Measurements from ENCODE around the gene AKAP13. TPM values are rescaled to one million over a fixed set of nuclear protein-coding genes. Genes with fewer than 3 reads are reported as not detected.

The AKAP13 gene
- polyA plus RNA-seq, 1 experiment, result 15.5 TPM

DNA sequence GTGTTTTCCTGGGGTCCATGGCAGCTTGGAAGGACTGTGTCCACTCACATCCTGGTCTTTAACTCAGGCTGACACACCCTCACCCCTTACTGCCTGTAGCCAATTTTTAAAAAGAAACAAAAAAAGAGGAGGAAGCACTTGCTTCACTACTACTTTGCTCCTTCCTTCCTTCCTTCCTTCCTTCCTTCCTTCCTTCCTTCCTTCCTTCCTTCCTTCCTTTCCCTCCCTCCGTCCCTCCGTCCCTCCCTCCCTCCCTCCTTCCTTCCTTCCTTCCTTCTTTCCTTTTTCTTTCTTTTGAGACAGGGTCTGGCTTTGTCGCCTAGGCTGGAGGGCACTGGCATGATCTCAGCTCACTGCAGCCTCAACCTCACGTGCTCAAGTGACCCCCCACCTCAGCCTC, 25.5 kb upstream of the AKAP13 start:
- TF ChIP-seq, protein P1, sequence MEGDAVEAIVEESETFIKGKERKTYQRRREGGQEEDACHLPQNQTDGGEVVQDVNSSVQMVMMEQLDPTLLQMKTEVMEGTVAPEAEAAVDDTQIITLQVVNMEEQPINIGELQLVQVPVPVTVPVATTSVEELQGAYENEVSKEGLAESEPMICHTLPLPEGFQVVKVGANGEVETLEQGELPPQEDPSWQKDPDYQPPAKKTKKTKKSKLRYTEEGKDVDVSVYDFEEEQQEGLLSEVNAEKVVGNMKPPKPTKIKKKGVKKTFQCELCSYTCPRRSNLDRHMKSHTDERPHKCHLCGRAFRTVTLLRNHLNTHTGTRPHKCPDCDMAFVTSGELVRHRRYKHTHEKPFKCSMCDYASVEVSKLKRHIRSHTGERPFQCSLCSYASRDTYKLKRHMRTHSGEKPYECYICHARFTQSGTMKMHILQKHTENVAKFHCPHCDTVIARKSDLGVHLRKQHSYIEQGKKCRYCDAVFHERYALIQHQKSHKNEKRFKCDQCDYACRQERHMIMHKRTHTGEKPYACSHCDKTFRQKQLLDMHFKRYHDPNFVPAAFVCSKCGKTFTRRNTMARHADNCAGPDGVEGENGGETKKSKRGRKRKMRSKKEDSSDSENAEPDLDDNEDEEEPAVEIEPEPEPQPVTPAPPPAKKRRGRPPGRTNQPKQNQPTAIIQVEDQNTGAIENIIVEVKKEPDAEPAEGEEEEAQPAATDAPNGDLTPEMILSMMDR (IDR thresholded peaks at IDR 0.05; ENCODE audit: low read depth, low read length), result no peak
- POLR2A ChIA-PET, result interaction anchor here (0.6 kb wide), 1 partner anchor 170 kb away, joined by 3 read pairs; no protein-coding TSS in a partner anchor

DNA sequence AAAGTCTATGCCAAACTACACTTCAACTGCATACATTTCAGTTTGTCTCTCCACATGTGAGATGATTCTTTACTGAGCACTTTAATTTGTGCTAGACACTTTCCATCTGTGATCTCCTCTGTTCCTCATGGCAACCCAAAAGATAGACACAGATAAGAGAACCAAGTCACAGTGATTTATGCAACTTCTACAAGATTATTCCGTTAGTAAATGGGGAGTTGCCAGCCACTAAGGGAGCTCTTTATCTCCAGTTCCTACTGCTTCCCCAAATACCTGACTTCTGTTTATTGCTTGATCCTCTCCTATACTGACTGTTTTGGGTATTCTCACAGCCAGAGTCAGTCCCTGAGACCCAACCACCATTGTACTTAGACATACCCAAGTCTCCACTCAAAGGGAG, 24.1 kb upstream of the AKAP13 start:
- ChIA-PET CTCF (no interaction called here), POLR2A (no interaction called here)
- TF ChIP-seq, protein P1 (IDR thresholded peaks at IDR 0.05; ENCODE audit: low read depth, low read length), result no peak
- Histone ChIP-seq H3K4me3 (ENCODE audit: low read depth, low read length) (no peak overlapping the region), H3K27me3 (ENCODE audit: control insufficient read depth, insufficient read depth, low read length) (no peaks in the 10 kb centered on the region), H3K9me3 (ENCODE audit: control insufficient read depth, insufficient read depth, low read length) (no peaks in the 10 kb centered on the region), H3K27ac (ENCODE audit: low read depth, low read length) (no peak overlapping the region)
- DNase-seq (ENCODE audit: low read depth, low spot score), result no peak

More for the DNA sequence above, 25.5 kb upstream of the AKAP13 start:
- CTCF ChIA-PET, result no interaction called here
- DNase-seq (ENCODE audit: low read depth, low spot score), result no peak
- peak overlapping the region; percentile 21 for H3K27ac ChIP-seq (ENCODE audit: low read depth, low read length)
- H3K9me3 ChIP-seq (ENCODE audit: control insufficient read depth, insufficient read depth, low read length), result no peaks in the 10 kb centered on the region
- no peak overlapping the region for H3K4me3 ChIP-seq (ENCODE audit: low read depth, low read length)
- H3K27me3 ChIP-seq (ENCODE audit: control insufficient read depth, insufficient read depth, low read length), result no peaks in the 10 kb centered on the region

DNA sequence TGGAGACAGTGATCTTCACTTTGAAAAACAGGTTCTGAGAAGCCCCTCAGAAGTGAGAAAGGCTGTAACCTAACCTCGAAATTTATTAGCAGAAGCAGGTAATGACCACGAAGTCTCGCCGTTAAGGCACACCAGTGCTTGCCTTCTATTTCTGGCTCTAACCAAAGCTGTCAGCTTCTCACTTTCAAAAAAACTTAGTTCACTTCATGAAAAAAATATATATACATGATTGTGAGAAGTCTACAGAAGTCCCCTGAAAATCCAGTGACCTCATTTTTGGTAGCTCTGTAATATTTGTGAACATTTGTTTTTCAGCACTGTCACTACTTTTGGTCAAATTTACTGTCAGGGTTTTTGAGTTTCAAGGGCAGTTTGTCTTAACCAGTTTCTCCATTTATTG, 19.1 kb upstream of the AKAP13 start:
- TF ChIP-seq, protein P1 (IDR thresholded peaks at IDR 0.05; ENCODE audit: low read depth, low read length), result no peak
- Histone ChIP-seq H3K4me3 (ENCODE audit: low read depth, low read length) (no peak overlapping the region), H3K27ac (ENCODE audit: low read depth, low read length) (no peak overlapping the region), H3K9me3 (ENCODE audit: control insufficient read depth, insufficient read depth, low read length) (no peaks in the 10 kb centered on the region), H3K27me3 (ENCODE audit: control insufficient read depth, insufficient read depth, low read length) (no peaks in the 10 kb centered on the region)
- no peak for DNase-seq (ENCODE audit: low read depth, low spot score)
- ChIA-PET CTCF (no interaction called here), POLR2A (no interaction called here)

DNA sequence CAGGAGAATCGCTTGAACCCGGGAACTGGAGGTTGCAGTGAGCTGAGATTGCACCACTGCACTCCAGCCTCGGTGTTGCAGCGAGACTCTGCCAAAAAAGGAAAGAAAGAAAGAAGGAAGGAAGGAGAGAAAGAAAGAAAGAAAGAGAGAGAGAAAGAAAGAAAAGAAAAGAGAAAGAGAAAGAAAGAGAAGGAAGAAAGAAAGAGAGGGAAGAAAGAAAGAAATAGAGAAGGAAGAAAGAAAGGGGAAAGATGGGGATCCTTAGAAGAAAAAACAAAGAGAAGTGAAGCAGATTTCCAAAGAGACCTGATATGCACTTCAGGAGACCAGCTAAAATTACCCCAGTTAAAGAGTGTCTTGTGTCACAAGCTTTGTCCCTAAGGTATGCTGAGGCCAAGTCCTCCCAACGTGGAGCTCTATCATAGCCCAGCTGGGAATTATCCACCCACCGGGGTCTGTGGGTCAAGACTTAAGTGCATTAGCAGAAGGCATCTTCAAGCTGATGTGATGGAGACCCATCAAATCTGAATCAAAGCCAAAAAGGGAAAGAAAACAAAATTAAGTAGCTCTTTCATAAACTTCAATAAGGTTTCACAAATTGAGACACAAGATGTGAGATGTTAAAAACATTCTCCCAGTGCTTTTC, 17.8 kb upstream of the AKAP13 start:
- no peak overlapping the region for H3K27ac ChIP-seq (ENCODE audit: low read depth, low read length)
- POLR2A ChIA-PET, result interaction anchor here (1.0 kb wide), 1 partner anchor 18 kb away, joined by 3 read pairs; the partner anchor contains the start of gene AKAP13
- TF ChIP-seq, protein P1 (IDR thresholded peaks at IDR 0.05; ENCODE audit: low read depth, low read length), result no peak
- no peak overlapping the region for H3K4me3 ChIP-seq (ENCODE audit: low read depth, low read length)
- H3K27me3 ChIP-seq (ENCODE audit: control insufficient read depth, insufficient read depth, low read length), result no peaks in the 10 kb centered on the region
- H3K9me3 ChIP-seq (ENCODE audit: control insufficient read depth, insufficient read depth, low read length), result no peaks in the 10 kb centered on the region
- DNase-seq (ENCODE audit: low read depth, low spot score), result no peak
- CTCF ChIA-PET, result no interaction called here

DNA sequence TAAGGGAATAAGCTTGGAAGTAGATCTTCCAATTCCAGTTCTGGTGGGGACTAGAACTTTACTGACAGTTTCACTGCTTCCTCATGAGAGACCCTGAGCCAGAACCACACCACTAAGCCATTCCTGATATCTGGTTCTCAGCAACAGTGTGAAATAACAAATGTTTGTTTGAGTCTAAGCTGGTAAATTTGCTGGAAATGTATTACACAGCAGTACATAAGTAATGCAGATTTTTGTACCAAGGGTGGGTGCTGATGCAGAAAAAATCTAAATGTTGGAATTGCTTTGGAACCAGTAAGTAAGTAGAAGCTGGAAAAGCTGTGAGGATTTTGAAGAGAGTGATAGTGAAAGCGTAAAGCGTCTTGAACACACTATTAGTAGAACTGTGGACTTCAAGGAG, 14.4 kb upstream of the AKAP13 start:
- POLR2A ChIA-PET, result no interaction called here

More for the DNA sequence above, 14.4 kb upstream of the AKAP13 start:
- Histone ChIP-seq H3K9me3 (ENCODE audit: control insufficient read depth, insufficient read depth, low read length) (no peaks in the 10 kb centered on the region), H3K4me3 (ENCODE audit: low read depth, low read length) (no peak overlapping the region), H3K27ac (ENCODE audit: low read depth, low read length) (no peak overlapping the region), H3K27me3 (ENCODE audit: control insufficient read depth, insufficient read depth, low read length) (no peaks in the 10 kb centered on the region)
- TF ChIP-seq, protein P1 (IDR thresholded peaks at IDR 0.05; ENCODE audit: low read depth, low read length), result no peak
- DNase-seq (ENCODE audit: low read depth, low spot score), result no peak
- CTCF ChIA-PET, result interaction anchor here (1.2 to 2.1 kb wide), 2 partner anchors 48 to 120 kb away, joined by 3 to 5 read pairs; no protein-coding TSS in a partner anchor

Data from AG04450 (cell line).